GM15510 (cell line): ENCODE measurements around the gene EMP1.

Experiments
- POLR2A ChIP-seq: IDR thresholded peaks from 3 replicates; pipeline ENCODE4 v1.6.1; 2011; ENCODE audit warnings: borderline replicate concordance; ENCODE audit not compliant: insufficient read length; ENCODE audit errors: extremely low read depth

EMP1 gene

GRCh38 chr12:13165617-13166041 is 30.9 kb upstream of the EMP1 start:
- no peak for TF ChIP-seq POLR2A

- no peak for TF ChIP-seq POLR2A
Observed at GRCh38 chr12:13167226-13167625, 29.3 kb upstream of the EMP1 start.

GRCh38 chr12:13167906-13168305 is 28.6 kb upstream of the EMP1 start:
- no peak for TF ChIP-seq POLR2A

GRCh38 chr12:13169272-13169671 is 27.3 kb upstream of the EMP1 start:
- no peak for TF ChIP-seq POLR2A

GRCh38 chr12:13170892-13171490 is 25.5 kb upstream of the EMP1 start:
- TF ChIP-seq POLR2A: no peak

GRCh38 chr12:13171921-13172859 is 24.3 kb upstream of the EMP1 start:
- no peak for TF ChIP-seq POLR2A

- no peak for TF ChIP-seq POLR2A
Observed at GRCh38 chr12:13173012-13173932, 23.3 kb upstream of the EMP1 start.

GRCh38 chr12:13175499-13175898 is 21.0 kb upstream of the EMP1 start:
- no peak for TF ChIP-seq POLR2A

GRCh38 chr12:13176256-13176655 is 20.3 kb upstream of the EMP1 start:
- TF ChIP-seq POLR2A: no peak

GRCh38 chr12:13177373-13177772 is 19.2 kb upstream of the EMP1 start:
- TF ChIP-seq POLR2A: no peak

GRCh38 chr12:13177906-13178305 is 18.6 kb upstream of the EMP1 start:
- TF ChIP-seq POLR2A: no peak

- no peak for TF ChIP-seq POLR2A
Observed at GRCh38 chr12:13178568-13179210, 17.8 kb upstream of the EMP1 start.

GRCh38 chr12:13179211-13180074 is 17.1 kb upstream of the EMP1 start:
- no peak for TF ChIP-seq POLR2A
